ENCODE data around the gene RS1. TPM values are rescaled to one million over a fixed set of nuclear protein-coding genes. Genes with fewer than 3 reads are reported as not detected.

Gene RS1
- total and polyA plus RNA-seq, 2 of the 13 experiments (the other 11 are each of a cell fraction or from before 2014, with no cell fraction given) = not detected

DNA sequence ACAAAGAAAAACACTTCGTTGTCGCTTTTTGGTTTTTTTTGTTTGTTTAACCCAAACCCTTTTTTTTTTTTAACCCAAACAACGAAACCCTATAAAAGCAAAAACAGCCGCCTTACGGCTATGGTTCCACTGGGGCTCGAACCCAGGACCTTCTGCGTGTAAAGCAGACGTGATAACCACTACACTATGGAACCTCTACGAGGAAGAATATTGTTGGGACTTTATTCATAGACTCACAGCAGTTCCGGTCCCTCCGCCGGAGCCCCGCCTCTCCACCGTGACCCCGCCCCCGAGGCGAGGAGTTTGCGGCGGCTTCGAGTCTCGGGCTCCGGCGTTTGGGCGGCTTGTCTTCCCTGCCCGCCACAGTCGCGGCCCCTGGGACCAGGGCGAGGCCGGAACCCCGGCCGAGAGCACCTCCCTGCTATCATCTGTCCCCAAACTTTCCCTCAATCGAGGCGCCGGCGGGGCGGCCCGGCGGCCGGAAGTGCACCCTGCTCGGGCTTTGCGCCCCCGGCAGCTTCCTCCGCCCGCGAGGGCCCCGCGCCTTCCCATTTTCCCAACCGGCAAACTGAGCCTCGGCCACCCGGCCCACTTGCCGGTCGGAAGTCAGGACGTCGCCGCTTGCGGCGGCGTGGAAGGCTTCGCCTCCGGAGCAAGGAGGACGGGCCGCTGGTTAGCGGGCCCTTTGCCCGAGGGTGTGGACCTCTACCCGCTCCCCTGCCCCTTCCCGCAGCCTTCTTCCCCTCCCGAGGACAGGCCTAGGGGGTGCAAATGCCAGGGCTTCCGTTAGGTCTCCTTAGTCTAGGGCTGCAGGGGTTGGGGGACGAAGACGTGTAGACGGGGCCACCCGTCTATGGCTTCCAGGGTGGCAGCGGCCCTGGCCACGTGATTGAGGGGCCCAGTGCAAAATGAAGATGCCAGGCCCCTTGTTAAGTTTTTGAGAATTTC lies 3.2 kb upstream of the RS1 start (continued):
- TF ChIP-seq KIAA2018 (CRISPR knock-in tag; IDR thresholded peaks at IDR 0.05; ENCODE audit: borderline replicate concordance) (no peak), ZBTB43 (CRISPR knock-in tag; conservative IDR thresholded peaks at IDR 0.05) (no peak), MYC (CRISPR knock-in tag; IDR thresholded peaks at IDR 0.05; ENCODE audit: borderline replicate concordance) (no peak), ZNF326 (CRISPR knock-in tag; IDR thresholded peaks at IDR 0.05; ENCODE audit: borderline replicate concordance) (no peak), ZNF282 (IDR thresholded peaks at IDR 0.05; ENCODE audit: partially characterized antibody) (no peak), ZNF780A (CRISPR knock-in tag; IDR thresholded peaks at IDR 0.05) (no peak), MIXL1 (CRISPR knock-in tag; IDR thresholded peaks at IDR 0.05) (no peak), FOXK1 (CRISPR knock-in tag; IDR thresholded peaks at IDR 0.05; ENCODE audit: borderline replicate concordance, low read depth) (peak; percentile 54; the same call in 1 of the 2 replicates), ZNF430 (CRISPR knock-in tag; IDR thresholded peaks at IDR 0.05) (no peak), GTF3A (CRISPR knock-in tag; conservative IDR thresholded peaks at IDR 0.05) (no peak), ZNF569 (CRISPR knock-in tag; IDR thresholded peaks at IDR 0.05; ENCODE audit: borderline replicate concordance) (no peak), ZNF614 (CRISPR knock-in tag; IDR thresholded peaks at IDR 0.05; ENCODE audit: borderline replicate concordance) (no peak), NBN (conservative IDR thresholded peaks at IDR 0.05) (no peak), ZNF605 (CRISPR knock-in tag; IDR thresholded peaks at IDR 0.05) (no peak), ZNF256 (CRISPR knock-in tag; conservative IDR thresholded peaks at IDR 0.05) (0 out of 2 replicates have a peak, but pooled peaks have one; percentile 27)
- TF ChIP-seq, protein P1, sequence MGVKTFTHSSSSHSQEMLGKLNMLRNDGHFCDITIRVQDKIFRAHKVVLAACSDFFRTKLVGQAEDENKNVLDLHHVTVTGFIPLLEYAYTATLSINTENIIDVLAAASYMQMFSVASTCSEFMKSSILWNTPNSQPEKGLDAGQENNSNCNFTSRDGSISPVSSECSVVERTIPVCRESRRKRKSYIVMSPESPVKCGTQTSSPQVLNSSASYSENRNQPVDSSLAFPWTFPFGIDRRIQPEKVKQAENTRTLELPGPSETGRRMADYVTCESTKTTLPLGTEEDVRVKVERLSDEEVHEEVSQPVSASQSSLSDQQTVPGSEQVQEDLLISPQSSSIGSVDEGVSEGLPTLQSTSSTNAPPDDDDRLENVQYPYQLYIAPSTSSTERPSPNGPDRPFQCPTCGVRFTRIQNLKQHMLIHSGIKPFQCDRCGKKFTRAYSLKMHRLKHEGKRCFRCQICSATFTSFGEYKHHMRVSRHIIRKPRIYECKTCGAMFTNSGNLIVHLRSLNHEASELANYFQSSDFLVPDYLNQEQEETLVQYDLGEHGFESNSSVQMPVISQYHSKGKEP (CRISPR knock-in tag; IDR thresholded peaks at IDR 0.05) = no peak
- TF ChIP-seq, protein P2, sequence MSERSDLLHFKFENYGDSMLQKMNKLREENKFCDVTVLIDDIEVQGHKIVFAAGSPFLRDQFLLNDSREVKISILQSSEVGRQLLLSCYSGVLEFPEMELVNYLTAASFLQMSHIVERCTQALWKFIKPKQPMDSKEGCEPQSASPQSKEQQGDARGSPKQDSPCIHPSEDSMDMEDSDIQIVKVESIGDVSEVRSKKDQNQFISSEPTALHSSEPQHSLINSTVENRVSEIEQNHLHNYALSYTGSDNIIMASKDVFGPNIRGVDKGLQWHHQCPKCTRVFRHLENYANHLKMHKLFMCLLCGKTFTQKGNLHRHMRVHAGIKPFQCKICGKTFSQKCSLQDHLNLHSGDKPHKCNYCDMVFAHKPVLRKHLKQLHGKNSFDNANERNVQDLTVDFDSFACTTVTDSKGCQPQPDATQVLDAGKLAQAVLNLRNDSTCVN (CRISPR knock-in tag; IDR thresholded peaks at IDR 0.05; ENCODE audit: borderline replicate concordance) = no peak
